Keratinocyte (primary cell): ENCODE measurements around the gene MED12L. TPM values are rescaled to one million over a fixed set of nuclear protein-coding genes. Genes with fewer than 3 reads are reported as not detected.

Source experiments
- DNase-seq: peaks from one replicate; pipeline ENCODE4 v3.0.0-alpha.2; 2011; ENCODE audit warnings: low read depth, missing footprints, low spot score
- FAIRE-seq: peaks from 2 replicates; lab custom pipeline; 2011; peaks lifted over from hg19 to GRCh38; lab: Jason Lieb, UNC
- H2AFZ ChIP-seq: 2 replicates; pipeline ENCODE4 v1.6.0; 2012; ENCODE audit warnings: low read length, control low read depth, inconsistent platforms; ENCODE audit not compliant: control insufficient read depth
- H3K27ac ChIP-seq: 2 replicates; pipeline ENCODE4 v1.5.1; 2011; ENCODE audit warnings: low read length; ENCODE audit not compliant: control insufficient read depth, insufficient read depth
- H3K27me3 ChIP-seq: 3 replicates; pipeline ENCODE4 v1.6.0; 2011; ENCODE audit warnings: low read length; ENCODE audit not compliant: control insufficient read depth, insufficient read depth; ENCODE audit errors: extremely low read depth
- H3K36me3 ChIP-seq, 2 experiments: 2 replicates in 1 of 2; 3 replicates in 1 of 2; pipeline ENCODE4 v1.5.1; 2011; ENCODE audit warnings: low read length in 2 of 2, mild to moderate bottlenecking in 1 of 2; ENCODE audit not compliant: control insufficient read depth in 2 of 2, insufficient read depth in 2 of 2; ENCODE audit errors: extremely low read depth in 1 of 2
- H3K4me1 ChIP-seq: 3 replicates; pipeline ENCODE4 v1.5.1; 2011; ENCODE audit warnings: low read length; ENCODE audit not compliant: control insufficient read depth, insufficient read depth; ENCODE audit errors: extremely low read depth
- H3K4me2 ChIP-seq: 3 replicates; pipeline ENCODE4 v1.6.0; 2011; ENCODE audit warnings: low read depth, low read length; ENCODE audit not compliant: control insufficient read depth, insufficient read depth; ENCODE audit errors: extremely low read depth
- H3K4me3 ChIP-seq, 3 experiments: fragments of 200-600 bp in 1 of 3; sonication (generic) in 1 of 3; 2 replicates in 2 of 3; 3 replicates in 1 of 3; pipeline ENCODE4 v1.5.1; 2011 to 2016; ENCODE audit warnings: low read length in 3 of 3, mild to moderate bottlenecking in 3 of 3, control low read depth in 2 of 3, inconsistent platforms in 1 of 3, low read depth in 1 of 3, mixed read lengths in 1 of 3, mixed run types in 1 of 3, moderate library complexity in 1 of 3; ENCODE audit not compliant: control insufficient read depth in 2 of 3, insufficient read depth in 2 of 3; ENCODE audit errors: extremely low read depth in 1 of 3
- H3K79me2 ChIP-seq: 2 replicates; pipeline ENCODE4 v1.6.0; 2012; ENCODE audit warnings: low read length; ENCODE audit not compliant: control insufficient read depth, insufficient read depth
- H3K9ac ChIP-seq: 3 replicates; pipeline ENCODE4 v1.6.0; 2011; ENCODE audit warnings: low read length; ENCODE audit not compliant: control insufficient read depth, insufficient read depth; ENCODE audit errors: extremely low read depth
- H3K9me1 ChIP-seq: 3 replicates; pipeline ENCODE4 v1.6.0; 2011; ENCODE audit warnings: low read length; ENCODE audit not compliant: control insufficient read depth, insufficient read depth; ENCODE audit errors: extremely low read depth
- H3K9me3 ChIP-seq: 2 replicates; pipeline ENCODE4 v1.5.1; 2012; ENCODE audit warnings: low read depth, low read length; ENCODE audit not compliant: control insufficient read depth
- H4K20me1 ChIP-seq: 3 replicates; pipeline ENCODE4 v1.6.0; 2011; ENCODE audit warnings: low read length; ENCODE audit not compliant: control insufficient read depth, insufficient read depth; ENCODE audit errors: extremely low read depth
- CTCF ChIP-seq, 3 experiments: IDR thresholded peaks in 1 of 3; conservative IDR thresholded peaks in 1 of 3; optimal IDR thresholded peaks in 1 of 3; 2 replicates in 2 of 3; 3 replicates in 1 of 3; pipeline versions ENCODE3 to v1.5.1; 2011; ENCODE audit warnings: low read length in 3 of 3, mild to moderate bottlenecking in 3 of 3, moderate library complexity in 2 of 3, control low read depth in 1 of 3, inconsistent platforms in 1 of 3; ENCODE audit not compliant: insufficient read depth in 2 of 3; ENCODE audit errors: extremely low read depth in 1 of 3
- EZH2 ChIP-seq: IDR thresholded peaks from one replicate; pipeline ENCODE4 v1.6.1; 2012; ENCODE audit warnings: inconsistent platforms, mild to moderate bottlenecking, low read length, moderate library complexity
- dilution Hi-C: fragments of 300-500 bp; cut with MboI; formaldehyde crosslinking; loops from one replicate; pipeline ENCODE4 v1.7.0; 2020; ENCODE audit warnings: low sequenced_read_pairs; ENCODE audit not compliant: extremely low pct_ligation_motif_present
- polyA plus RNA-seq, 5 experiments: library from polyadenylated mRNA; depleted of rRNA in 3 of 5; stranded (reverse) in 3 of 5; stranded (forward) in 1 of 5; unstranded in 1 of 5; fragments of >200 nt; gene quantifications; 1 replicate in 1 of 5; 2 replicates in 3 of 5; 3 replicates in 1 of 5; pipeline versions ENCODE4 v1.2.1 to v1.2.3, GENCODE V29; 2011 to 2012; ENCODE audit warnings: missing spikeins in 2 of 5, low read depth in 1 of 5, low replicate concordance in 1 of 5

Gene MED12L
- polyA plus RNA-seq, 1 donor (not counting 4 experiments of a cell fraction or from before 2014, with no cell fraction given) = 0.04 TPM

DNA sequence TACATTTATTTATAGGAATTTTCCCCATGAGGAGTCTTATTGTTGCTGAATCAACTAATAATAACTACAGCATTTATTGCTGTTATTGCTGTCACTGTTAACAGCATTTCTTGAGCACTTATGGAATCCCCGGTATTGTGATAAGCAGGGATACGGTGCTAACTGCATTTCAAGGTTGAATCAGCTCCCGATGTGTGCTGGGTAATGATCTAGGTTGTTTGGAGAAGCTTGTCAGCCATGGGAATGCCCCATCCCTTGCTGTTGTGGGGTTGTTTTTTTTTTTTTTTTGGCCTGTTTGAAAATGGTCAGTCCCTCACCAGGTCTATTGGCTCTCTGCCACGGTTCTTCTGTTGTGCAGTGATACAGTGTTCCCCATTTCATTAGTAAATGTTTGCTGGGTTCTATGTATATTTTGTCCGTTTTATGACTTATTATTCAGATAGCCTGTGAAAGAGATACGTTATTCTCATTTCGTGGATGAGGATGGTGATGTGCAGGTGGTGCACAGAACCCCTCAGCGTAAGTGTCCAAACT, 48.5 kb downstream of the MED12L start:
- H3K4me2 ChIP-seq = no peak overlapping the region
- H3K36me3 ChIP-seq = no peaks in the 10 kb centered on the region
- no peaks in the 10 kb centered on the region for H3K9me3 ChIP-seq
- no peaks in the 10 kb centered on the region for H3K79me2 ChIP-seq
- DNase-seq (no peak), FAIRE-seq (no peak)
- no peaks in the 10 kb centered on the region for H3K27me3 ChIP-seq
- no peak overlapping the region for H3K27ac ChIP-seq
- no peaks in the 10 kb centered on the region for H3K9me1 ChIP-seq
- no peaks in the 10 kb centered on the region for H3K4me1 ChIP-seq
- no peaks in the 10 kb centered on the region for H4K20me1 ChIP-seq
- H3K9ac ChIP-seq = no peak overlapping the region
- H3K4me3 ChIP-seq = no peak overlapping the region
- H2AFZ ChIP-seq = no peak overlapping the region
- TF ChIP-seq EZH2 (no peak), CTCF (optimal IDR thresholded peaks at IDR 0.05 in 1 of 3, IDR thresholded peaks at IDR 0.05 in 1 of 3, conservative IDR thresholded peaks at IDR 0.05 in 1 of 3; ENCODE audit: extremely low read depth in 1 of 3, insufficient read depth in 2 of 3, low read length in 3 of 3) (no peak)
- dilution Hi-C loops = no loop called here

- no peak for TF ChIP-seq CTCF (optimal IDR thresholded peaks at IDR 0.05 in 1 of 3, IDR thresholded peaks at IDR 0.05 in 1 of 3, conservative IDR thresholded peaks at IDR 0.05 in 1 of 3; ENCODE audit: extremely low read depth in 1 of 3, insufficient read depth in 2 of 3, low read length in 3 of 3)
- no peak for TF ChIP-seq EZH2
Measured at GRCh38 chr3:151135541-151136337, 50.3 kb downstream of the MED12L start.

More at GRCh38 chr3:151135541-151136337, 50.3 kb downstream of the MED12L start:
- H3K9me3 ChIP-seq = no peaks in the 10 kb centered on the region
- no peak overlapping the region for H3K4me3 ChIP-seq
- H2AFZ ChIP-seq = no peak overlapping the region
- no peaks in the 10 kb centered on the region for H4K20me1 ChIP-seq
- no peak overlapping the region for H3K27ac ChIP-seq
- H3K79me2 ChIP-seq = no peaks in the 10 kb centered on the region
- FAIRE-seq = no peak
- no peaks in the 10 kb centered on the region for H3K9me1 ChIP-seq
- no peak overlapping the region for H3K9ac ChIP-seq
- no peaks in the 10 kb centered on the region for H3K4me1 ChIP-seq
- no peak for DNase-seq
- H3K36me3 ChIP-seq = no peaks in the 10 kb centered on the region
- dilution Hi-C loops = no loop called here
- no peak overlapping the region for H3K4me2 ChIP-seq
- no peaks in the 10 kb centered on the region for H3K27me3 ChIP-seq
